Lower leg skin (tissue), 4 donors: ENCODE results near the gene RAD51B. TPM values are rescaled to one million over a fixed set of nuclear protein-coding genes. Genes with fewer than 3 reads are reported as not detected.
A peak's percentile ranks its signal among the peaks of the same experiment; 100 is the strongest.

Source experiments
- DNase-seq, 2 donors: peaks; one replicate each; pipeline ENCODE4 v3.0.0-alpha.2; 2019; ENCODE audit warnings: low spot score in 2 of 2
- H3K4me3 ChIP-seq: fragments of 200-600 bp; sonication (generic); 2 replicates; pipeline ENCODE4 v1.5.1; 2017; ENCODE audit warnings: mild to moderate bottlenecking, low read depth; ENCODE audit not compliant: poor library complexity, severe bottlenecking
- POLR2A ChIP-seq, 2 donors: fragments of 450-650 bp; IDR thresholded peaks; one replicate each; pipeline ENCODE4 v1.6.1; 2016 to 2017; ENCODE audit warnings: antibody characterized with exemption in 2 of 2, mild to moderate bottlenecking in 1 of 2, moderate library complexity in 1 of 2
- WGBS, 2 donors: methylation state at CpG; one replicate each; pipeline ENCODE4 v1.1.5; 2018; 5-methylcytosine and 5-hydroxymethylcytosine counted together
- intact Hi-C: fragments of 100-400 bp; cut with DNase I; formaldehyde crosslinking; loops from one replicate; pipeline ENCODE4 v1.15.0; 2023; ENCODE audit warnings: low total_unique reads
- total RNA-seq, 4 donors: library from RNA; depleted of rRNA; stranded (reverse); fragments of >200 nt; gene quantifications; one replicate each; pipeline ENCODE4 v1.1.0, GENCODE V29; 2016
- TF ChIP-seq, protein P1 (sequence below), 3 donors: fragments of 450-650 bp; IDR thresholded peaks; one replicate each; pipeline ENCODE4 v1.5.1; 2016; ENCODE audit warnings: antibody characterized with exemption in 3 of 3, mild to moderate bottlenecking in 3 of 3, moderate library complexity in 2 of 3

RAD51B gene
- total RNA-seq, 4 donors from 2014 or later, result 6.1 to 27.2 (median 13.6) TPM

- no peak for DNase-seq
- no peak for TF ChIP-seq POLR2A (IDR thresholded peaks at IDR 0.05)
- TF ChIP-seq, protein P1, sequence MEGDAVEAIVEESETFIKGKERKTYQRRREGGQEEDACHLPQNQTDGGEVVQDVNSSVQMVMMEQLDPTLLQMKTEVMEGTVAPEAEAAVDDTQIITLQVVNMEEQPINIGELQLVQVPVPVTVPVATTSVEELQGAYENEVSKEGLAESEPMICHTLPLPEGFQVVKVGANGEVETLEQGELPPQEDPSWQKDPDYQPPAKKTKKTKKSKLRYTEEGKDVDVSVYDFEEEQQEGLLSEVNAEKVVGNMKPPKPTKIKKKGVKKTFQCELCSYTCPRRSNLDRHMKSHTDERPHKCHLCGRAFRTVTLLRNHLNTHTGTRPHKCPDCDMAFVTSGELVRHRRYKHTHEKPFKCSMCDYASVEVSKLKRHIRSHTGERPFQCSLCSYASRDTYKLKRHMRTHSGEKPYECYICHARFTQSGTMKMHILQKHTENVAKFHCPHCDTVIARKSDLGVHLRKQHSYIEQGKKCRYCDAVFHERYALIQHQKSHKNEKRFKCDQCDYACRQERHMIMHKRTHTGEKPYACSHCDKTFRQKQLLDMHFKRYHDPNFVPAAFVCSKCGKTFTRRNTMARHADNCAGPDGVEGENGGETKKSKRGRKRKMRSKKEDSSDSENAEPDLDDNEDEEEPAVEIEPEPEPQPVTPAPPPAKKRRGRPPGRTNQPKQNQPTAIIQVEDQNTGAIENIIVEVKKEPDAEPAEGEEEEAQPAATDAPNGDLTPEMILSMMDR (IDR thresholded peaks at IDR 0.05), result no peak
- H3K4me3 ChIP-seq, result no peak overlapping the region
- intact Hi-C loops, result no loop called here
- 57 to 62% methylated on average over 10 of the region's 10 CpGs for WGBS, 2 donors
Observed at GRCh38 chr14:68771631-68772030, 952.1 kb downstream of the RAD51B start.

GRCh38 chr14:68772761-68773381 is 953.3 kb downstream of the RAD51B start:
- 92 to 93% methylated on average over 6 of the region's 6 CpGs for WGBS, 2 donors
- no peak for DNase-seq
- intact Hi-C loops, result no loop called here
- H3K4me3 ChIP-seq, result no peak overlapping the region
- TF ChIP-seq, protein P1 (IDR thresholded peaks at IDR 0.05), result no peak
- TF ChIP-seq POLR2A (IDR thresholded peaks at IDR 0.05), result no peak

DNA sequence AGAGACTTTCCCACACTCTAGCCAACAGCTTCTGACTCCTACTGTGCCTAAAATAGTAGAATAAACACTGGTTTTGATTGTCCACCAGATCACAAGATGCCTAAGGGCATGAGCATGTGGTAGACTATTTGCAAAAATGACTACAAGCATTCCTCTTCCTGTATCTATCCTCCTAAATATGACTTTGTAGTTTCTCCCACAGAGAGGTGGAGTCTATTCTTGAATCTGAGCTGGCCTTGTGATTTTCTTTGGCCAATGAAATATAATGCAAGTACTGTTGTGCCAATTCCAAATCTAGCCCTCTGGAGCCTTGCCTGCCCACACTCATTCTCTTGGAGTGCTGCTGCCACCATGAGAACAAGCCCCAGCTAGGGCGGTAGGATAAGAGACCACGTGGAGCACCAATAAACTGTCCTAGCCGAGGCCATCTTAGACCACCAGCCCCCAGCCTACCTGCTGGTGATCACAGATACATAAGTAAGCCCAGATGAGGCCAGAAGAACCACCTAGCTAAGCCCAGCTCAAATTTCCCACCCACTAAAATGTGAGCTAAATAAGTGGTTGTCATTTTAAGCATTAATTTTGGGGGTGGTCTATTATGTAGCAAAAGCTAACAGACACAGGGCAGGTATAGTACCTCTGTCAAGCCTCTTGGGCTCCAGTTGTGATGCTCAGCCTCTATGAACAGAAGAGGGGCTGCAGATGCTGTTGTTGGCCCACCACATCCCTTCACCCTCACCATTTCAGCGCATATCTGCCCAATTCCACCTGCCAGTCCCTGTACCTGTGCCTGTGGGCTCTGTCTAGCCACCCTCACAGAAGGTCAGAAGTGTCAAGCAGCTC is 955.4 kb downstream of the RAD51B start:
- TF ChIP-seq, protein P1 (IDR thresholded peaks at IDR 0.05), result no peak
- no peak for TF ChIP-seq POLR2A (IDR thresholded peaks at IDR 0.05)

DNA sequence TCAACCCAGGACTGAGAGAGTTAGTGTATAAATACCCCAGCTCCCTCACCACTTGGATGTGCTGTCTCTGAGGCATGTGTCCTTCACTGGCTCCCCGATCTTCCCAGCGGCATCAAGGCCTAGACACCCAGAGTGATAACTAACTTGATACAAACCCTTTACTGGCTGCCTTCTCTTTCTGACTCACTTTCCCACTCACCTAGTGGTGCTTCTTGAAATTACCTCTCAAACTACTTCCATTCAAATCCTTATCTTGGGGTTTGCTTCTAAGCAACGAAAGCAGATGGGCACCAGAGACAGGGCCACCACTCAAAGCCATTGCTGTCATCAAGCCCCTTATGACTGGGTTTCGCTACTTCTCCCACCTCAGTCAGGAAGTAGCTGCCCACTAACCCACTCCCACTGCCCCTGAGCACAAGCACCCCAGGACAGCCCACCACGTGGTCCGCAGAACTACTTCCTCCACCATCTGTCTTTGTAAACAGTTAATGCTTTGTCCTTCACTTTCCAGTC is 956.1 kb downstream of the RAD51B start:
- no peak overlapping the region for H3K4me3 ChIP-seq
- DNase-seq, result peak in 1 of 2 donors; percentile 62
- TF ChIP-seq, protein P1 (IDR thresholded peaks at IDR 0.05), result no peak
- TF ChIP-seq POLR2A (IDR thresholded peaks at IDR 0.05), result no peak
- WGBS, 2 donors, result 84 to 92% methylated on average over 6 of the region's 6 CpGs
- intact Hi-C loops, result loop anchor here (2.0 kb wide), 1 partner anchor 23 kb away; no protein-coding TSS in a partner anchor

More for the DNA sequence above, 955.4 kb downstream of the RAD51B start:
- intact Hi-C loops, result no loop called here
- no peak overlapping the region for H3K4me3 ChIP-seq
- 88 to 98% methylated on average over 4 of the region's 4 CpGs for WGBS, 2 donors
- peak in 1 of 2 donors; percentile 84 for DNase-seq

DNA sequence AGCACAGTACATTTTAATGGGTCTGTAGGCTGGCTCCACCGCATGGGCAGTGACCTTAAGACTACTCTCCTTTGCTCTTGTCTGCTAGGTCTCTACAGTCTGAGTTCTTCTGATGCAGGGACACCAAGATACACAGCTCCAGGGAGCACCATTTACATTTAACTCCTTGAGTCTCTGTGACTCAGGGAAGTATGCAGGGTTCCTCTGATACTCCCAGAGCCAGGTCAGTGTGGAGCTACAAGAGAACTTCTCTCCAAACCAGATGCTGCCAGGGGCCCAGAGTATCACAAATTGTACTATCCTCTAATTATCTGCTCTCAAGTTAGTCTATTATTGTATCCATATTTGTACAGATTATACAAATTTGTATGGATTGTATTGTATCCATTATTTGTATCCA is 958.1 kb downstream of the RAD51B start:
- H3K4me3 ChIP-seq, result no peak overlapping the region
- TF ChIP-seq, protein P1 (IDR thresholded peaks at IDR 0.05), result no peak
- no peak for TF ChIP-seq POLR2A (IDR thresholded peaks at IDR 0.05)
- intact Hi-C loops, result loop anchor here (2.0 kb wide), 1 partner anchor 25 kb away; no protein-coding TSS in a partner anchor
- whole genome bisulfite sequencing, 2 donors, result 95 to 100% methylated on average over 1 of the region's 1 CpG
- peak in 1 of 2 donors; percentile 69 for DNase-seq

Other genes with a start within 250 kb of the RAD51B start
- gene PIGH, start 219.5 kb upstream of the RAD51B start, total RNA-seq, result 10 to 100 TPM; 22.1 to 31.4 (median 29.2) TPM
- gene ARG2, start 199.9 kb upstream of the RAD51B start, total RNA-seq, result 1 to 10 TPM; 3.5 to 6.8 (median 5.2) TPM
- gene VTI1B, start 145.1 kb upstream of the RAD51B start, total RNA-seq, result 10 to 100 TPM; 39.9 to 52.6 (median 47.4) TPM
- 10 to 100 TPM; 34.5 to 72.3 (median 49.1) TPM for gene RDH11, start 124.0 kb upstream of the RAD51B start, total RNA-seq
- 100 to 1,000 TPM in 2 of 4 donors, 10 to 100 TPM in 2; 70.4 to 106 (median 87.6) TPM for gene RDH12, start 117.9 kb upstream of the RAD51B start, total RNA-seq
- 10 to 100 TPM; 13.0 to 34.6 (median 21.8) TPM for gene ZFYVE26, start 3.2 kb upstream of the RAD51B start, total RNA-seq